Dermis microvascular lymphatic vessel endothelial cell (primary cell): ENCODE measurements around the gene CAMK2B. TPM values are rescaled to one million over a fixed set of nuclear protein-coding genes. Genes with fewer than 3 reads are reported as not detected.

Experiments
- DNase-seq, 2 donors: peaks; one replicate each; pipeline versions ENCODE4 v3.0.0 to v3.0.0-alpha.2; 2010; ENCODE audit warnings: low read depth in 2 of 2
- total RNA-seq: library from RNA; depleted of rRNA; stranded (reverse); fragments of >200 nt; gene quantifications from 2 replicates; pipeline ENCODE4 v1.2.1, GENCODE V29; 2014

CAMK2B gene
- total RNA-seq, 1 donor from 2014 or later = 0.13 TPM

- no peak for DNase-seq
Observed at GRCh38 chr7:44330331-44330730, 4.9 kb upstream of the CAMK2B start.

GRCh38 chr7:44329888-44330287 is 4.5 kb upstream of the CAMK2B start:
- no peak for DNase-seq

- DNase-seq = no peak
Observed at GRCh38 chr7:44329081-44329480, 3.7 kb upstream of the CAMK2B start.

- no peak for DNase-seq
Observed at GRCh38 chr7:44327981-44328380, 2.6 kb upstream of the CAMK2B start.

DNA sequence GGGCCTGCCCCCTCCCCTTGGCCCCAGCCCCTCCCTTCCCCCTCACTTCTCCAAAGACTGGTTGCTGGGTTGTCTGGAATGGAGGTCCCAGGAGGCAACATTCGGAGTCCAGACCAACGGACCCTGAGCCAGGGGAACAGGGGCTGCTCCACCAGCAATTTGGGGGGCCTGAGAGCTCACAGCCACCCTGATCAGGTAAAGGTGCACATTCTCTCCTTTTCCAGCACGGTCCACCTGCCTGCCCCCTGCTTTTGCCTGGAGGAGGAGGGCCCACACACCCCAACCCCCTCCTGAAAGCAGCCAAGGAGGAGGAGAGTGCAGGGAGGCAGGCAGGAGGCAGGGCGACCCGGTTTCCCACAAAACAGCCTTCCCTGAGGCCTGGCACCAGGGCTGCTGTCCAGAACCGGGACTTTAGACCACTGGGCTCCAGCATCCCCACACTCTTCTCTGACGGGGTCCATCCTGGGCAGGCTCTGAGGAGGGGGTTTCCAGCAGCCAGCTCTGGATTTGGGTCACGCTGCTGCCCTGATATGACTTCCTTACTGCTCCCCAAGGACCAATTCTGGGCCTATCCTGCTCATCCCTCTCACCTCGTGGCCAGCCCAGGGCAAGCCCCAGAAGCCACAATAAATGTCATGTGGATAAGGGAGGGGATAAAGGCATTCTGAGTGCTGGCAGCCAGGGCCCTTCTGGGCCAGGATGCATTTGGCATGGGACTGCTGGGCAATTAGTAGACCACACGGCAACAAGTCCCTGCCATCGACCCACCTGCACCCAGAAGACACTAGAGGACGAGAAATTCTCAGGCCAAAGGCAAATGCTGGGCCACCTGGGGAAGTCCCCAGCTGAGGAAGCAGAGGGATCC is 1.1 kb upstream of the CAMK2B start:
- no peak for DNase-seq

DNA sequence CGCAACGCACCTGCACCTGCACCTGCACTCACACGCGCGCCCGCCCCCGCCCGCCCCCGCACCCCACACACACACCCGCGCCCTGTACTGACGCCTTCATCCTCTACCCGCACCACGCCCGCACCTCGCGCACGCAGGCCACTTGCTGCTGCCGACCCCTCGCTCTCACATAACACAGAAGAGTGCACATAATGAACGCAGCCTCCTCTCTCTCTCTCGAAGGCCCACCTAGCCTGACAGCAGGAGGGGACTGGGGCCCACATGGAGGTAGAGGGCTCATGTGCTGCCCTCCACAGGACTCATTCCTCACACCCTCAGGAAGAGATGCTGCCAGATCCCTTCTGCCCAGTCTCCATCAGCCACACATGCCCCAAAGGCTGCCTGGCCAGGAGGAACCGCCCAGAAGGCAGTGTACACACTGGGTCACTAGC is 432 bp upstream of the CAMK2B start:
- DNase-seq = no peak

- no peak for DNase-seq
Observed at GRCh38 chr7:44324481-44325200, 753 bp downstream of the CAMK2B start.

DNA sequence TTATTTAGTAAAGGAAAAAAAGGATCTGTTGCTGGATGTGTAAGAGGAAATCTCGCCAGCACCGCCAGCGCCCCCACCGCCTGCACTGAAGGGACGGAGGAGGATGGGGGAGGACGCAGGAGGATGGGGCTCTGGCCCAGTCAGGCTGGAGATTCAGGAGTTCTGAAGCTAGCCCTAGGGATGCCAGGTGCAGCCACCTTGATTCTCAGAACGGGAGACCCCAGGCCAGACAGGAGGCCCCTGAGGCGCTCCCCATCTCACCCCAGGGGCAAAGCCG is 1.3 kb downstream of the CAMK2B start:
- DNase-seq = no peak

- DNase-seq = no peak
Observed at GRCh38 chr7:44323381-44324203, 1.8 kb downstream of the CAMK2B start.

DNA sequence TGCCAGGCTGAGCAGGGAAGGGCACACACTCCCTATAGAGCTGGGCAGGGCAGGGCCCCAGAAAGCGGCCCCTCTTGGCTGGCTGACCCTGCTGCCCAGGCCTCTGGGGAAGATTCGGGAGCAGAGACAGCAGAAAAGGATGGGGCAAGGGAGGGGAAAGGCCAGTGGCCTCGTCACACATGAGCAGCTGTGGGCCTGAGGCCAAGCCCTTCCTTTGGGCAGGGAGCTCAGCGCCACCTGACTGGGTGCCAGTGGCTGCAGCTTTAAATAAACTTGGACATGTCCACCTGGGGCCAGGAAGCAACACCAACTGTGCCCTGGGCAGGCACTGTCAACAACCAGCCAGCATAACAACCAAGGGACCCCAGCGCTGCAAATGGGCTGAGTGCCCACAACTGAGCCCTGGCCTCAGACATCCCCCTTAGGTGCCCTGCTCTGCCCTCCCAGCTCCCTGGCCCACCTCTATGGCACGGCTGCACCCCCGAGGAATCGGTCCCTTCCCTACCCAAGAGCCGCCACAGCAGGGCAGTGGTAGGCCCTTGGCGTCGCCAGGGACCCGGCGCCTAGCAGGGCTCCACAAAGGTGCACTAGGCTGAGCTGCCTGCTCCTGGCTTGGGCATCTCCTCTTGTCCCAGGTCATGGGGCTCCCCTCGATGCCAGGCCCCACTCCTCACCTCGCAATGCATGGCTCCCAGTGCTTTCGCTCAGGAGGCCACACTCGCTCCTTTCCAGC is 2.6 kb downstream of the CAMK2B start:
- no peak for DNase-seq

DNA sequence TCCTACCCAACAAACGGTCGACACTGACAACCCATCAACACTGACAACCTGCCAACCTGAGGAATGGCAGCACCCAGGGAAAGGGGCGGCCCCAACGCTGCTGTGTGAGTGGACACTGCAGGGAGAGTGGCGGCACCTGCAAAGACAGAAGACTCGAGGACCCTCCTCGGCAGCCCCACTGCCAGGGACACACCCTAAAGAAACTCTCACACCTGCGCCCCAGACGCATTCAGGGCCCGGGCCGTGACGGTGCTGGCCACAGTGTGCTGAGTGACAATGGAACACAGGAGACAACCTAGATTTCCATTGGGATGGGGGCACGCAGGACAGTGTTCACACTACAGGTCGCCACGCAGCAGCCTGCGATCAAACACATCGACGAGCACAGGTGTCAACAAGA is 3.6 kb downstream of the CAMK2B start:
- DNase-seq = no peak

DNA sequence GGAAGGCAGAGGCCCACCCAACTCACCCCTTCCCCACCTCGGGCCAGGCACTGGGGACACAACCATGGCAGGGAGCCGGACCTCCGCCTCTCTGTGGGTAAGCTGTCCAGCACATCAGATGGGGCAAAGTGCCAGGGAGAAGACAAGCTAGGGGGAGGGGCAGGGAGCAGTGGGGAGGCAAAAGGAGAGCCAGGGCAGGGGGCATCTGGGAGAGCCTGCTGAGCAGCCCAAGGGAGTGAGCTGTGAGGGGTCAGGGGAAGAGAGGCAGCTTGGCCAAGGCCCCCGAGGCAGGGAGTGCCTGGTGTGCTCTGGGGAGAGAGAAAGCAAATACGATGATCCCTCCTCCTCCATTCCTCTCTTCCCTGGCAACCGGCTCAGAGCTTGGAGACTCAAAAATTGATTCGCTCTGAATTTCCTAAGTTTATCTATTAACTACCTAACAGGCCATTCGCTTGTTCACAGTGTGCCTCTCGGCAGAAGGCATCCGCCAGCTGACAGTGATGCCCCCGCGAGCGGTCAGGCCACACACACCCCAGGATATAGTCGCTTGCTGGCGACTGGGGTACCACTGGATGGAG is 4.5 kb downstream of the CAMK2B start:
- no peak for DNase-seq

DNA sequence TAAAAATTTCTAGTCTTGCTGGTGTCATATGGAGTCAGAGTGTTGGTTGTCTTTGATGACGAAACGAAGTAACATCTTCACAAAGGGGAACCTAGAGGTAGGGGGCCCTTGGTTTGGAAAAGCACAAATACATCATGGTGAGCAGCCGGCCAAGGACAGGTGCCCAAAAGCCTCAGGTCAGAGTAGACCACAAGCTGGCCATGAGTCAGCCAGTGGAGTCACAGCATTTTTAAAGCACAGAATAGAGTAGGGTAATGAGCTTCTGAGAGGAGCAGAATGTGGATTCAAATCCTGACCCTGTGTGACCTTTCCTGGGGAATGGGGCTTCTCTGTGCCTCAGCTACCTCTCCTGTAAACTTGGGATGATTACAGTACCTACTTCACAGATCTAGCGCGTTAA is 5.3 kb downstream of the CAMK2B start:
- no peak for DNase-seq

- no peak for DNase-seq
Observed at GRCh38 chr7:44318332-44318731, 7.1 kb downstream of the CAMK2B start.

GRCh38 chr7:44315301-44315903 is 10.0 kb downstream of the CAMK2B start:
- DNase-seq = no peak

- no peak for DNase-seq
Observed at GRCh38 chr7:44313621-44314031, 11.8 kb downstream of the CAMK2B start.

- DNase-seq = no peak
Observed at GRCh38 chr7:44313016-44313415, 12.4 kb downstream of the CAMK2B start.

DNA sequence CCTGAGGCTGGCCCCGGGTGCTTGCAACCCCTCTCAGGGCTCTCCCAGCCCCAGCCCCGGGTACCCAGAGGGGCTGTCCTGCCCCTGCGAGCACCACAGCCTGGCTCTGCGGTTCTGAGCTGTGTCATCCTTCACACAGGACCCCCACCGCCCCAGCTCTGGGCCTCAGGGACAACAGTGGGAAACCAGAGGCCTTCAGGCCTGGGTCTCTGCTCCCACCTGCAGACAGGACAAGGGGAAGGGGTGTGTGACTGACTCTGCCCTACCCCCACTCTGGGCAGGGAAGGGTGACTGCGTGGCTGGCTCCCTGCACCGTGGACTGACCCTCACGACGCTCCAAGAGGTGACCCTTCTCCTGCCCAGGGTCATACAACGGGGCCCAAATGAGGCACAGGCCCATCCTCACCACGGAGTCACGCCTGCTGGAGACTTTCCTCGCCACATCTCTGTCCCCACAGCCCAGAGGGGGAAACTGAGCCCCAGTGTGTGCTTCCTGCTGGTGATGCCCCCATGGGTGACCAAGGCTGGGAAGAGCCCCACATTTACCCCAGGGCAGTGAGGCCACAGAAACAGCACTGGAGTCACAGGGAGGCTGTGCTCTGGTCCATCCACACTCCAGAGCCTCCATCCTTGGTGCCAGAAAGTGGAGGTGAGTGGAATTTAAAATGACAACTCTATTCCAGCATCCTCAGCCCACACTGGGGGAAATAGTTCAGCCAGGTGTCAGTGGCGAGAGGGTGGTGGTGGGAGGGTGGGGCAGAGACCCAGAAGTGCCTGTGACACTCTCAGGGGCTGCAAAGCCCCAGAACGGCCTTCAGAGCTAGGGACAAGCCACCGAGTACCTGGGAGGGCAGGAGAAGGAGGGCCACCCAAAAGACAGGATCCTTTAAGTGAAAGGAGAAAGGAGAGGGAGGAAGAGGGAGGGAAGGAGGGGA is 13.6 kb downstream of the CAMK2B start:
- no peak for DNase-seq

- no peak for DNase-seq
Observed at GRCh38 chr7:44310221-44310848, 15.1 kb downstream of the CAMK2B start.
